HG03064 (cell line): ENCODE measurements around the gene CCNQ.
"Not testable (repeated sequence)": the region's sequence is repeated elsewhere in the genome, so short reads cannot be mapped to it uniquely, and the experiment has no call there.

Experiments
- ATAC-seq: cut with Tn5 transposase; IDR thresholded peaks from one replicate; pipeline ENCODE4 v1.9.1; 2021; ENCODE audit warnings: low read depth; ENCODE audit not compliant: unreplicated experiment

Gene CCNQ

GRCh38 chrX:153623310-153624029 is 24.5 kb upstream of the CCNQ start:
- ATAC-seq: no peak

- ATAC-seq: no peak
Measured at GRCh38 chrX:153622661-153623309, 23.8 kb upstream of the CCNQ start.

GRCh38 chrX:153621949-153622598 is 23.1 kb upstream of the CCNQ start:
- no peak for ATAC-seq

GRCh38 chrX:153620576-153620975 is 21.6 kb upstream of the CCNQ start:
- ATAC-seq: no peak

- no peak for ATAC-seq
Measured at GRCh38 chrX:153614818-153615217, 15.9 kb upstream of the CCNQ start.

GRCh38 chrX:153612413-153612812 is 13.5 kb upstream of the CCNQ start:
- ATAC-seq: no peak

GRCh38 chrX:153611298-153612095 is 12.6 kb upstream of the CCNQ start:
- ATAC-seq: no peak

GRCh38 chrX:153610836-153611213 is 11.9 kb upstream of the CCNQ start:
- no peak for ATAC-seq

- ATAC-seq: no peak
Measured at GRCh38 chrX:153609917-153610835, 11.2 kb upstream of the CCNQ start.

GRCh38 chrX:153608806-153609205 is 9.9 kb upstream of the CCNQ start:
- ATAC-seq: no peak

GRCh38 chrX:153608376-153608775 is 9.4 kb upstream of the CCNQ start:
- no peak for ATAC-seq

GRCh38 chrX:153606503-153606902 is 7.6 kb upstream of the CCNQ start:
- no peak for ATAC-seq

GRCh38 chrX:153604666-153605380 is 5.9 kb upstream of the CCNQ start:
- not testable (repeated sequence) for ATAC-seq

- no peak for ATAC-seq
Measured at GRCh38 chrX:153603131-153603656, 4.3 kb upstream of the CCNQ start.

GRCh38 chrX:153602601-153603000 is 3.7 kb upstream of the CCNQ start:
- no peak for ATAC-seq

- ATAC-seq: no peak
Measured at GRCh38 chrX:153601511-153602110, 2.7 kb upstream of the CCNQ start.

- ATAC-seq: no peak
Measured at GRCh38 chrX:153600921-153601320, 2.0 kb upstream of the CCNQ start.

- ATAC-seq: no peak
Measured at GRCh38 chrX:153600032-153600373, 1.1 kb upstream of the CCNQ start.
